ENCODE data around the gene LRRC8D. TPM values are rescaled to one million over a fixed set of nuclear protein-coding genes. Genes with fewer than 3 reads are reported as not detected.

Gene LRRC8D
- polyA plus RNA-seq, 2 of the 4 experiments (the other 2 are of a cell fraction): 41.8 to 76.7 TPM

DNA sequence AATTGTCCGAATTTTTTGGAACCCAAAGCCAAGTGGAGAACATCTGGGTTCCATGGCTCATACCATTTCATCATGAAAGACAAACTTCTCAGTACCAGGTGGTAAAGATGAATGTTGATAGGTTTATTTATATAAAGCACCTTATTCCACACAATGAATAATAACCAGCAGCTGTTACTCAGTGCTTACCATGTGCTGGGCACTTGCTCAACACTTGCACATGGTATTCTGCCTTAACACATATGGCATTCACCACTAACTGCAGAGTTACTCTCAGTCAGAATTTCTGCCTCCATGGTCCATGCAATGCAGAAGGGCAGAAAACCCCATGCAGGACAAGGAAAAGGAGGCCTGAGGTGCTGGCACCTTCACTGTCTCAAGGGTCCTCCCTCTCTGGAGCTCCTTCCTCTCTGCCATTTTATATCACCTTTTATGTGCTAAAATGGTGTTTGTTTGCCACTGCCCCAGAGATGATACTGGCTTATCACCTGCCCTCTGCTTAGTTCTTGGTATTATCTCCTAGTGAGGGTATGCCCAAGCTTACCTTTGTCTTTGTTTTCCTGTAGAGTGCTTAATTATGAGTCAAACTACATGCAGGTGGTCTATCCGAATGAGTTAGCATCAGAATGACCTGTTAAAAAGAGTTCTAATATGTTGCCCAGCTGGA is 97.4 kb downstream of the LRRC8D start:
- TF ChIP-seq, protein P1, sequence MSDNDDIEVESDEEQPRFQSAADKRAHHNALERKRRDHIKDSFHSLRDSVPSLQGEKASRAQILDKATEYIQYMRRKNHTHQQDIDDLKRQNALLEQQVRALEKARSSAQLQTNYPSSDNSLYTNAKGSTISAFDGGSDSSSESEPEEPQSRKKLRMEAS (IDR thresholded peaks at IDR 0.05): peak; percentile 46; the same call in 1 of the 2 replicates
- TF ChIP-seq ZFP36 (IDR thresholded peaks at IDR 0.05; ENCODE audit: borderline replicate concordance, partially characterized antibody): no peak
- no peak for TF ChIP-seq FOSB (CRISPR knock-in tag; IDR thresholded peaks at IDR 0.05)
- TF ChIP-seq ZC3H11A (IDR thresholded peaks at IDR 0.05): no peak
- no peak for TF ChIP-seq TFCP2L1 (CRISPR knock-in tag; IDR thresholded peaks at IDR 0.05)
- no peak overlapping the region for H3K4me3 ChIP-seq
- peak overlapping the region; percentile 59 for H3K4me2 ChIP-seq
- 43% methylated on average over 2 of the region's 2 CpGs for WGBS (ENCODE audit: missing lambda C conversion rate)
- H3K27ac ChIP-seq: peak overlapping the region; percentile 63 to 85
- ATAC-seq (peak; percentile 66 to 71; a peak in 3 of 6 replicates), DNase-seq (ENCODE audit: low read depth in 1 of 2, low spot score in 1 of 2) (no peak), FAIRE-seq (no peak)
- ChIA-PET POLR2A (no interaction called here), CTCF (interaction anchor here (1.4 to 4.1 kb wide), 4 partner anchors 10 to 114 kb away, joined by 4 to 17 read pairs (median 6); no protein-coding TSS in a partner anchor)
- H3K4me1 ChIP-seq: peaks cover 60% of the 10 kb centered on the region
- H3K9me3 ChIP-seq: peaks cover 4% of the 10 kb centered on the region

DNA sequence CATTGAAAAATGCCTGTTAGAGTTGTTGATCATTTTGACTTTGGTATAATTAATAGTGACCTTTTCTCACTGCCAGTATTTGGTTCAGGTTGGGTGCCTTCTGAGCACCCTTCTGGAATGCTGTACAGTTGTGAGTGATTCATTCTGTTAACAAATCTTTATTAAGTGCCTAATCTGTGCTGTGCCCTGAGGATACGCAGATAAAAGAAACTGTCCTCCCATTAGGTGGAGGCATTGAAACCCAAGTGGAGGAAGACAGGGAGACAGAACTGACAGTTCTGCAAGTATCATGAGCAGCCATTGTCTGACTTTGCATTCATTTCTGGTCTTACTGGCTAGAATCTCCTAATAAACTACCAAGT is 97.9 kb downstream of the LRRC8D start:
- POLR2A ChIA-PET: no interaction called here
- TF ChIP-seq FOSL2 (IDR thresholded peaks at IDR 0.05): no peak
- peak; percentile 13; the same call in 1 of the 2 replicates for TF ChIP-seq FOSL2 (CRISPR knock-in tag; IDR thresholded peaks at IDR 0.05)
- no peak for TF ChIP-seq JUN (IDR thresholded peaks at IDR 0.05)
- no peak for DNase-seq (ENCODE audit: low read depth in 1 of 2, low spot score in 1 of 2)
- FAIRE-seq: no peak
- no peak overlapping the region for H3K4me3 ChIP-seq
- CTCF ChIA-PET: interaction anchor here (1.2 to 4.1 kb wide), 5 partner anchors 9 to 114 kb away, joined by 3 to 17 read pairs (median 5); no protein-coding TSS in a partner anchor
- H3K4me2 ChIP-seq: peak overlapping the region; percentile 59
- WGBS (ENCODE audit: missing lambda C conversion rate): 7% methylated on average over 1 of the region's 1 CpG
- H3K27ac ChIP-seq: peak overlapping the region; percentile 63 to 85
- peak in 1 of 2 experiments; percentile 80; a peak in 4 of 6 replicates for ATAC-seq
- H3K4me1 ChIP-seq: peaks cover 55% of the 10 kb centered on the region
- peaks cover 9% of the 10 kb centered on the region for H3K9me3 ChIP-seq

DNA sequence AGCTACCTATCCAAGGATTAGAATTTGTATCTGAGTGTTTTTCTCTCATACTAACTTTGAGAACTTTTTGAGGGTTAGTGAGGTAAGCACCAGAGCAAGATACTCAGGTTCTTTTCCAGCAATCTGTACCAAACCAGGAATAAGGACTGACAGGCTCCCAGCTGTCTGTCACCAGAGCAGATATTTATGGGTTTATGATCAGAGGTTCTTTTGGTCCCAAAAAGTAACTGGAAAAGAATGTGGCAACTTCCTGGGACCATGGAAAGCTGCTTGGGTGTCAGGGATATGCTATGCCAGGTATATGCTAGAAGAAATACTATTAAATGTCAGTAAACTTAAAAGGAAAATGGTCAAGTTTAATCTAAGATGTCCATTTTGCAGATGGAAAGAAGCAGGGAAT is 98.3 kb downstream of the LRRC8D start:
- Histone ChIP-seq H3K4me2 (peak overlapping the region; percentile 59), H3K9me3 (peaks cover 11% of the 10 kb centered on the region), H3K27ac (peak overlapping the region; percentile 63 to 85), H3K4me1 (peaks cover 55% of the 10 kb centered on the region), H3K4me3 (no peak overlapping the region)
- POLR2A ChIA-PET: no interaction called here
- DNase-seq (ENCODE audit: low read depth in 1 of 2, low spot score in 1 of 2): no peak
- TF ChIP-seq HOXA7 (CRISPR knock-in tag; IDR thresholded peaks at IDR 0.05) (no peak), JUN (IDR thresholded peaks at IDR 0.05) (no peak), MAZ (IDR thresholded peaks at IDR 0.05; ENCODE audit: borderline replicate concordance, low read depth, low read length) (no peak), ZC3H11A (IDR thresholded peaks at IDR 0.05) (no peak), POLR2AphosphoS2 (conservative IDR thresholded peaks at IDR 0.05; ENCODE audit: low read length) (no peak), GATA3 (IDR thresholded peaks at IDR 0.05; ENCODE audit: borderline replicate concordance) (no peak), CBX2 (IDR thresholded peaks at IDR 0.05; ENCODE audit: borderline replicate concordance, low read depth) (no peak), ESRRA (IDR thresholded peaks at IDR 0.05; ENCODE audit: borderline replicate concordance, low read length) (no peak)
- TF ChIP-seq, protein P2, sequence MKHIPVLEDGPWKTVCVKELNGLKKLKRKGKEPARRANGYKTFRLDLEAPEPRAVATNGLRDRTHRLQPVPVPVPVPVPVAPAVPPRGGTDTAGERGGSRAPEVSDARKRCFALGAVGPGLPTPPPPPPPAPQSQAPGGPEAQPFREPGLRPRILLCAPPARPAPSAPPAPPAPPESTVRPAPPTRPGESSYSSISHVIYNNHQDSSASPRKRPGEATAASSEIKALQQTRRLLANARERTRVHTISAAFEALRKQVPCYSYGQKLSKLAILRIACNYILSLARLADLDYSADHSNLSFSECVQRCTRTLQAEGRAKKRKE (CRISPR knock-in tag; IDR thresholded peaks at IDR 0.05; ENCODE audit: low read depth): no peak
- CTCF ChIA-PET: interaction anchor here (1.2 to 4.1 kb wide), 4 partner anchors 11 to 115 kb away, joined by 3 to 17 read pairs (median 4); no protein-coding TSS in a partner anchor
- peak in 1 of 2 experiments; percentile 29; a peak in 3 of 6 replicates for ATAC-seq
- no peak for FAIRE-seq

DNA sequence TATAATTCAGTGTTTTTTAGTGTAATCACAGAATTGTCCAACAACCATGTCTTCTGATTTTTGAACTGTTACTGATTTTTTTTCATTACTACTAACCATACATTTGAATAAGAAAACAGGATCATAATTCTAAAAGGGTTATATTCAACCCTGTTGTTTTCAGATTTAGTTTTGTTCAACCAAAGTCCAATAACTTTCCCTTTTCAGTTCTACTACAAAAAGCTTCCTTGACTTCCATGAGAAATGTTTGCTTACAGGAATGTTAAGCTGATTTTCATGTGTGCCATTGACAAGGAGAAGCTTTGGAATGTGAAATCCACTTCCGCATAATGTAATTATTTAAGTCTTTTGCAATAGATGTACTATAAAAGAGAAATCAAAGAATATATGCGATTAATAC is 102.1 kb downstream of the LRRC8D start:
- H3K4me2 ChIP-seq: no peak overlapping the region
- peaks cover 22% of the 10 kb centered on the region for H3K9me3 ChIP-seq
- no peak overlapping the region for H3K27ac ChIP-seq
- FAIRE-seq: no peak
- no peak overlapping the region for H3K4me3 ChIP-seq
- CTCF ChIA-PET: no interaction called here
- peaks cover 28% of the 10 kb centered on the region for H3K4me1 ChIP-seq
- TF ChIP-seq CBX2 (IDR thresholded peaks at IDR 0.05; ENCODE audit: borderline replicate concordance, low read depth) (no peak), GATA3 (IDR thresholded peaks at IDR 0.05; ENCODE audit: borderline replicate concordance) (no peak), HOXB13 (CRISPR knock-in tag; IDR thresholded peaks at IDR 0.05; ENCODE audit: low read depth) (no peak), KDM5A (IDR thresholded peaks at IDR 0.05) (no peak), MAZ (IDR thresholded peaks at IDR 0.05; ENCODE audit: borderline replicate concordance, low read depth, low read length) (no peak), EHF (CRISPR knock-in tag; IDR thresholded peaks at IDR 0.05) (no peak), EHMT2 (IDR thresholded peaks at IDR 0.05; ENCODE audit: low read depth) (no peak), POLR2A (IDR thresholded peaks at IDR 0.05; ENCODE audit: low read length) (no peak)
- POLR2A ChIA-PET: no interaction called here
- no peak for DNase-seq (ENCODE audit: low read depth in 1 of 2, low spot score in 1 of 2)
- ATAC-seq: no peak
- WGBS (ENCODE audit: missing lambda C conversion rate): 94% methylated on average over 2 of the region's 2 CpGs
